Body of pancreas (tissue), 4 donors: ENCODE data around the gene LUC7L.
"Not testable (repeated sequence)": the region's sequence is repeated elsewhere in the genome, so short reads cannot be mapped to it uniquely, and the experiment has no call there.

Experiments used
- POLR2A ChIP-seq, 3 donors: fragments of 450-650 bp; IDR thresholded peaks; one replicate each; pipeline ENCODE4 v1.6.1; 2016; ENCODE audit warnings: antibody characterized with exemption in 3 of 3, mild to moderate bottlenecking in 2 of 3
- TF ChIP-seq, protein P1 (sequence below), 7 experiments: fragments of 450-650 bp in 4 of 7; fragments of 200-600 bp in 3 of 7; sonication (generic) in 3 of 7; IDR thresholded peaks; one replicate each; pipeline ENCODE4 v1.5.1; 2016 to 2019; ENCODE audit warnings: antibody characterized with exemption in 7 of 7

GRCh38 chr16:172374-172941 is 56.8 kb downstream of the LUC7L start, which contains the start of gene HBA2:
- TF ChIP-seq, protein P1, sequence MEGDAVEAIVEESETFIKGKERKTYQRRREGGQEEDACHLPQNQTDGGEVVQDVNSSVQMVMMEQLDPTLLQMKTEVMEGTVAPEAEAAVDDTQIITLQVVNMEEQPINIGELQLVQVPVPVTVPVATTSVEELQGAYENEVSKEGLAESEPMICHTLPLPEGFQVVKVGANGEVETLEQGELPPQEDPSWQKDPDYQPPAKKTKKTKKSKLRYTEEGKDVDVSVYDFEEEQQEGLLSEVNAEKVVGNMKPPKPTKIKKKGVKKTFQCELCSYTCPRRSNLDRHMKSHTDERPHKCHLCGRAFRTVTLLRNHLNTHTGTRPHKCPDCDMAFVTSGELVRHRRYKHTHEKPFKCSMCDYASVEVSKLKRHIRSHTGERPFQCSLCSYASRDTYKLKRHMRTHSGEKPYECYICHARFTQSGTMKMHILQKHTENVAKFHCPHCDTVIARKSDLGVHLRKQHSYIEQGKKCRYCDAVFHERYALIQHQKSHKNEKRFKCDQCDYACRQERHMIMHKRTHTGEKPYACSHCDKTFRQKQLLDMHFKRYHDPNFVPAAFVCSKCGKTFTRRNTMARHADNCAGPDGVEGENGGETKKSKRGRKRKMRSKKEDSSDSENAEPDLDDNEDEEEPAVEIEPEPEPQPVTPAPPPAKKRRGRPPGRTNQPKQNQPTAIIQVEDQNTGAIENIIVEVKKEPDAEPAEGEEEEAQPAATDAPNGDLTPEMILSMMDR (IDR thresholded peaks at IDR 0.05) = not testable (repeated sequence)
- TF ChIP-seq POLR2A (IDR thresholded peaks at IDR 0.05) = not testable (repeated sequence)
